H9 (cell line): ENCODE measurements around the gene CDHR5. TPM values are rescaled to one million over a fixed set of nuclear protein-coding genes. Genes with fewer than 3 reads are reported as not detected.
A peak's percentile ranks its signal among the peaks of the same experiment; 100 is the strongest.

Experiments used
- DNase-seq: peaks from one replicate; pipeline ENCODE4 v3.0.0-alpha.2; 2017
- H2AFZ ChIP-seq: one replicate; pipeline ENCODE4 v1.6.1; 2013; ENCODE audit warnings: mild to moderate bottlenecking, low read length, control low read depth, moderate library complexity
- H2AK5ac ChIP-seq: 2 replicates; pipeline ENCODE4 v1.6.1; 2013; ENCODE audit warnings: low read length, control low read depth, mixed read lengths; ENCODE audit not compliant: insufficient read length
- H2BK120ac ChIP-seq: one replicate; pipeline ENCODE4 v1.6.1; 2013; ENCODE audit warnings: low read depth, mild to moderate bottlenecking, low read length, control low read depth, inconsistent platforms; ENCODE audit not compliant: poor library complexity, severe bottlenecking
- H2BK12ac ChIP-seq: 2 replicates; pipeline ENCODE4 v1.6.1; 2013; ENCODE audit warnings: low read length, control low read depth, mixed read lengths, low read depth; ENCODE audit not compliant: insufficient read length
- H2BK15ac ChIP-seq: 2 replicates; pipeline ENCODE4 v1.6.1; 2013; ENCODE audit warnings: low read depth, low read length, control low read depth
- H2BK20ac ChIP-seq: one replicate; pipeline ENCODE4 v1.6.1; 2013; ENCODE audit warnings: low read depth, mild to moderate bottlenecking, low read length, control low read depth, inconsistent platforms; ENCODE audit not compliant: poor library complexity, severe bottlenecking
- H2BK5ac ChIP-seq: 2 replicates; pipeline ENCODE4 v1.6.1; 2013; ENCODE audit warnings: low read length, control low read depth, mixed read lengths; ENCODE audit not compliant: insufficient read length
- H3K14ac ChIP-seq: 2 replicates; pipeline ENCODE4 v1.6.1; 2013; ENCODE audit warnings: low read length, control low read depth; ENCODE audit not compliant: insufficient read depth
- H3K18ac ChIP-seq: 2 replicates; pipeline ENCODE4 v1.6.1; 2013; ENCODE audit warnings: low read depth, mild to moderate bottlenecking, mixed read lengths, low read length, control low read depth; ENCODE audit not compliant: insufficient read length
- H3K23ac ChIP-seq: 2 replicates; pipeline ENCODE4 v1.6.1; 2013; ENCODE audit warnings: low read length, control low read depth, mixed read lengths, low read depth; ENCODE audit not compliant: insufficient read length
- H3K23me2 ChIP-seq: 2 replicates; pipeline ENCODE4 v1.6.1; 2013; ENCODE audit warnings: low read depth, mild to moderate bottlenecking, mixed read lengths, low read length, control low read depth; ENCODE audit not compliant: insufficient read length, poor library complexity, severe bottlenecking
- H3K27ac ChIP-seq: 2 replicates; pipeline ENCODE4 v1.5.1; 2013; ENCODE audit warnings: low read length, control low read depth, mixed read lengths, low read depth; ENCODE audit not compliant: insufficient read length
- H3K27me3 ChIP-seq: 2 replicates; pipeline ENCODE4 v1.6.1; 2013; ENCODE audit warnings: low read length, control low read depth, inconsistent platforms; ENCODE audit not compliant: insufficient read depth
- H3K4ac ChIP-seq: 2 replicates; pipeline ENCODE4 v1.6.1; 2013; ENCODE audit warnings: low read depth, mild to moderate bottlenecking, control low read depth, inconsistent platforms, low read length, moderate library complexity
- H3K4me1 ChIP-seq: 2 replicates; pipeline ENCODE4 v1.6.1; 2013; ENCODE audit warnings: low read length, control low read depth, inconsistent platforms; ENCODE audit not compliant: insufficient read depth
- H3K4me2 ChIP-seq: 2 replicates; pipeline ENCODE4 v1.6.1; 2013; ENCODE audit warnings: low read length, control low read depth, mixed read lengths; ENCODE audit not compliant: insufficient read length, insufficient read depth
- H3K56ac ChIP-seq: 2 replicates; pipeline ENCODE4 v1.6.1; 2013; ENCODE audit warnings: low read depth, mild to moderate bottlenecking, mixed read lengths, low read length, control low read depth; ENCODE audit not compliant: insufficient read length
- H3K79me1 ChIP-seq: 2 replicates; pipeline ENCODE4 v1.6.1; 2013; ENCODE audit warnings: low read depth, mild to moderate bottlenecking, moderate library complexity, low read length, control low read depth, inconsistent platforms; ENCODE audit not compliant: insufficient read depth, poor library complexity, severe bottlenecking
- H3K79me2 ChIP-seq: 2 replicates; pipeline ENCODE4 v1.6.1; 2013; ENCODE audit warnings: low read length, control low read depth, inconsistent platforms; ENCODE audit not compliant: insufficient read depth
- H3K9ac ChIP-seq: 2 replicates; pipeline ENCODE4 v1.6.1; 2013; ENCODE audit warnings: low read length, control low read depth, mixed read lengths; ENCODE audit not compliant: insufficient read length; ENCODE audit errors: extremely low read depth
- H3K9me3 ChIP-seq: one replicate; pipeline ENCODE4 v1.6.1; 2013; ENCODE audit warnings: low read depth, low read length, inconsistent platforms; ENCODE audit not compliant: control insufficient read depth
- H3T11ph ChIP-seq: one replicate; pipeline ENCODE4 v1.6.1; 2013; ENCODE audit warnings: mild to moderate bottlenecking, low read length, control low read depth, inconsistent platforms
- H4K20me1 ChIP-seq: one replicate; pipeline ENCODE4 v1.6.1; 2013; ENCODE audit not compliant: control insufficient read depth, insufficient read length, insufficient read depth
- H4K5ac ChIP-seq: 2 replicates; pipeline ENCODE4 v1.6.1; 2013; ENCODE audit warnings: low read depth, mild to moderate bottlenecking, mixed read lengths, low read length, control low read depth; ENCODE audit not compliant: insufficient read length
- H4K8ac ChIP-seq: replicated peaks from 2 replicates; pipeline ENCODE4 v1.6.1; 2013; ENCODE audit warnings: low read length, control low read depth, mixed read lengths, low read depth; ENCODE audit not compliant: insufficient read length
- H4K91ac ChIP-seq: 2 replicates; pipeline ENCODE4 v1.6.1; 2013; ENCODE audit warnings: low read depth, mild to moderate bottlenecking, moderate library complexity, mixed read lengths, low read length, control low read depth; ENCODE audit not compliant: insufficient read length
- H3K27ac Mint-ChIP-seq, 3 experiments: 2 replicates in 2 of 3; 3 replicates in 1 of 3; pipeline ENCODE4 v1.8.0; 2020 to 2021; ENCODE audit warnings: mixed read lengths in 3 of 3, mild to moderate bottlenecking in 1 of 3, moderate library complexity in 1 of 3
- H3K27me3 Mint-ChIP-seq: 2 replicates; pipeline ENCODE4 v1.8.0; 2021; ENCODE audit warnings: low read depth, mild to moderate bottlenecking, moderate library complexity, mixed read lengths
- H3K36me3 Mint-ChIP-seq, 3 experiments: 2 replicates in 2 of 3; 3 replicates in 1 of 3; pipeline ENCODE4 v1.8.0; 2020 to 2021; ENCODE audit warnings: low read depth in 3 of 3, mixed read lengths in 3 of 3; ENCODE audit not compliant: insufficient read depth in 1 of 3
- H3K4me1 Mint-ChIP-seq, 2 experiments: 2 replicates each; pipeline ENCODE4 v1.8.0; 2020; ENCODE audit warnings: mixed read lengths in 2 of 2
- H3K4me3 Mint-ChIP-seq, 2 experiments: 2 replicates in 1 of 2; 3 replicates in 1 of 2; pipeline ENCODE4 v1.8.0; 2020 to 2021; ENCODE audit warnings: mild to moderate bottlenecking in 2 of 2, mixed read lengths in 2 of 2, moderate library complexity in 1 of 2
- H3K9me3 Mint-ChIP-seq, 2 experiments: 2 replicates in 1 of 2; 3 replicates in 1 of 2; pipeline ENCODE4 v1.8.0; 2020; ENCODE audit warnings: mild to moderate bottlenecking in 2 of 2, mixed read lengths in 2 of 2, moderate library complexity in 1 of 2
- CTCF ChIP-seq: fragments of 200-600 bp; sonication (generic); conservative IDR thresholded peaks from 3 replicates; pipeline ENCODE4 v1.8.0; 2021; ENCODE audit warnings: antibody characterized with exemption, mild to moderate bottlenecking
- WGBS: extraction: QIAGEN DNeasy Blood & Tissue Kit; methylation state at CpG from one replicate; pipeline ENCODE4 v1.1.7; 2013; ENCODE audit warnings: missing lambda C conversion rate, low lambda C conversion rate, mixed read lengths; ENCODE audit not compliant: insufficient read length; ENCODE audit errors: extremely low coverage; 5-methylcytosine and 5-hydroxymethylcytosine counted together
- total RNA-seq: library from RNA; stranded (reverse); gene quantifications from 2 replicates; pipeline ENCODE4 v1.2.1, GENCODE V29; 2021

CDHR5 gene
- total RNA-seq, 1 experiment from 2014 or later: not detected

GRCh38 chr11:660281-660680 lies 35.5 kb upstream of the CDHR5 start:
- no peak overlapping the region for H2BK5ac ChIP-seq
- no peak overlapping the region for H3K4ac ChIP-seq
- H3K9ac ChIP-seq: no peak overlapping the region
- H2AFZ ChIP-seq: no peak overlapping the region
- Mint-ChIP-seq H3K27ac (peak overlapping the region in 1 of 3 experiments; percentile 30; a peak in 1 of 7 replicates), H3K36me3 (peaks cover 6 to 47% (median 28%) of the 10 kb centered on the region in 3 experiments; a peak in 6 of 7 replicates), H3K27me3 (no peaks in the 10 kb centered on the region), H3K9me3 (no peaks in the 10 kb centered on the region), H3K4me3 (no peak overlapping the region), H3K4me1 (0 out of 4 replicates have a peak, but pooled peaks cover 0 to 3% of the 10 kb centered on the region in 2 experiments)
- no peaks in the 10 kb centered on the region for H3K79me2 ChIP-seq
- no peak overlapping the region for H2AK5ac ChIP-seq
- no peaks in the 10 kb centered on the region for H3K79me1 ChIP-seq
- H3K56ac ChIP-seq: no peak overlapping the region
- H3K4me2 ChIP-seq: no peak overlapping the region
- no peak overlapping the region for H3K27ac ChIP-seq
- no peaks in the 10 kb centered on the region for H3K9me3 ChIP-seq
- no CpG with 5 or more reads among the region's 19 CpGs for WGBS
- no peaks in the 10 kb centered on the region for H4K20me1 ChIP-seq
- no peaks in the 10 kb centered on the region for H3K23me2 ChIP-seq
- no peak overlapping the region for H3K14ac ChIP-seq
- no peak overlapping the region for H2BK12ac ChIP-seq
- H4K91ac ChIP-seq: no peak overlapping the region
- no peak for TF ChIP-seq CTCF
- no peak overlapping the region for H2BK20ac ChIP-seq
- DNase-seq: no peak
- no peak overlapping the region for H3K23ac ChIP-seq
- H4K5ac ChIP-seq: no peak overlapping the region
- no peak overlapping the region for H2BK120ac ChIP-seq
- no peak overlapping the region for H3K18ac ChIP-seq
- H3K4me1 ChIP-seq: no peaks in the 10 kb centered on the region
- H2BK15ac ChIP-seq: no peak overlapping the region
- no peaks in the 10 kb centered on the region for H3K27me3 ChIP-seq
- no peak overlapping the region for H3T11ph ChIP-seq
- H4K8ac ChIP-seq: no peak overlapping the region
